GM18520 (cell line): ENCODE data around the gene RAB24.
"Not testable (repeated sequence)": the region's sequence is repeated elsewhere in the genome, so short reads cannot be mapped to it uniquely, and the experiment has no call there.

Source experiments
- ATAC-seq: cut with Tn5 transposase; IDR thresholded peaks from one replicate; pipeline ENCODE4 v1.9.1; 2021; ENCODE audit not compliant: unreplicated experiment

Gene RAB24

DNA sequence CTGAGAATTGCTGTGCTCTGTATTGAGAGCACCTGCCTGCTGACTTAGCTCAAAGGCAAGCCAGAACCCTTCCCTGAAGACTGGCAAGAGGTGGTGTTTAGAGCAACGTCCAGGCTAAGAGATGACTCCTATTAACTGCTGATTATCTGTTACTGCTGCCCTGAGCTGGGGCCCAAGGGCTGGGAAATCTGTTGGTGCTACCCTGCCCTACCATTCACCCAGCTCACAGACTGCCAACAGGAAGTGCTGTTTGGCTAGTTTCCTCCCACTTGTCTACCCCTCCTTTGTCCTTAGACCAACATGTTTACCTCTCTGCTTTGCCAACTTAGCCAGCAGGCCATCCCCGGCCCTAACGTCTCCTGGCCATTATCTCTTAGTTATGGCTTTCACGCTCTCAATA is 6.9 kb downstream of the RAB24 start:
- ATAC-seq = no peak

DNA sequence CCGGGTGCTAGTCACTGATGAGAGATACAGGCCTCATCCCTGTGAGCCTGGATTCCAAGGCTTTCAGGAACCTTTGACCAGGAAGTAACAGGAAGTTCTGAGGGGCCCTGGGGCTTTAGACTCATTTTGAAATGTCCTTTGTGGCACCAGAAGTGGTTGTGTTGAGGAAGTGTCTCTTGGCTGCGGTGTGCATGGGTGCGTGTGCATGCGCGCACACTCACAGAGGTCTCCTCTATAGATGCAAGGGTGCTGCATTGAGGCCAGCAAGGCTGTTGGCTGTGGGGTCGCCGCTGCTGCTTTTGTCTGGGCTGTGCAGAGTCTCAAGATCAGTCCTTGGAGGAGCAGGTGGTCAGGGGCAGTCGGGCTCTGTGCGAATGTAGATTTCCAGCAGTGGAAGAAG is 7.6 kb downstream of the RAB24 start:
- ATAC-seq = no peak

DNA sequence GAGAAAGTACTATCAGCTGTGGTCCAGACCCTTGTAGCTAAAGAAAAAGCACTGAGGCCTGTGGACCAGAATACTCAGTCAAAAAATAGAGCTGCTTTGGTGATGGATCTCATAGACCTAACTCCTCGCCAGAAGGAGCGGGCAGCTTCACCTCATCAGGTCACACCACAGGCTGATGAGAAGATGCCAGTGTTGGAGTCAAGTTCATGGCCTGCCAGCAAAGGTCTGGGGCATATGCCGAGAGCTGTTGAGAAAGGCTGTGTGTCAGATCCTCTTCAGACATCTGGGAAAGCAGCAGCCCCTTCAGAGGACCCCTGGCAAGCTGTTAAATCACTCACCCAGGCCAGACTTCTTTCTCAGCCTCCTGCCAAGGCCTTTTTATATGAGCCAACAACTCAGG is 8.9 kb downstream of the RAB24 start:
- no peak for ATAC-seq

DNA sequence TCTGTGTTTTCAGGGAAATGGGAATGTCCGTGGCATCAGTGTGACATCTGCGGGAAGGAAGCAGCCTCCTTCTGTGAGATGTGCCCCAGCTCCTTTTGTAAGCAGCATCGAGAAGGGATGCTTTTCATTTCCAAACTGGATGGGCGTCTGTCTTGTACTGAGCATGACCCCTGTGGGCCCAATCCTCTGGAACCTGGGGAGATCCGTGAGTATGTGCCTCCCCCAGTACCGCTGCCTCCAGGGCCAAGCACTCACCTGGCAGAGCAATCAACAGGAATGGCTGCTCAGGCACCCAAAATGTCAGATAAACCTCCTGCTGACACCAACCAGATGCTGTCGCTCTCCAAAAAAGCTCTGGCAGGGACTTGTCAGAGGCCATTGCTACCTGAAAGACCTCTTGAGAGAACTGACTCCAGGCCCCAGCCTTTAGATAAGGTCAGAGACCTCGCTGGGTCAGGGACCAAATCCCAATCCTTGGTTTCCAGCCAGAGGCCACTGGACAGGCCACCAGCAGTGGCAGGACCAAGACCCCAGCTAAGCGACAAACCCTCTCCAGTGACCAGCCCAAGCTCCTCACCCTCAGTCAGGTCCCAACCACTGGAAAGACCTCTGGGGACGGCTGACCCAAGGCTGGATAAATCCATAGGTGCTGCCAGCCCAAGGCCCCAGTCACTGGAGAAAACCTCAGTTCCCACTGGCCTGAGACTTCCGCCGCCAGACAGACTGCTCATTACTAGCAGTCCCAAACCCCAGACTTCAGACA is 9.5 kb downstream of the RAB24 start:
- no peak for ATAC-seq

DNA sequence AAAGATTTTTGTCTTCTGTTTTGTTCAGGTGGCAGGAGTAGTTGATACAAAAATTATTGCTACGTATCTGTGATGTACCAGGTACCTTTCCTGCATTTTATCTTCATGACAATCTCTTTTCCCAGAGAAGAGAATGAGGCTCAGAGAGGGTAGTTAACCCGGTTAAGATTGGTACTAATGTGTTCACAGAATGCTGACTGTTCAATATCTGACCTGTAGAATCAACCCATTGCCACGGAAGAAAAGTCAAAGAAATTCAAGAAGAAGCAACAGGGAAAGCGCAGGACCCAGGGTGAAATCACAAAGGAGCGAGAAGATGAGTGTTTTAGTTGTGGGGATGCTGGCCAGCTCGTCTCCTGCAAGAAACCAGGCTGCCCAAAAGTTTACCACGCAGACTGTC is 11.8 kb downstream of the RAB24 start:
- ATAC-seq = no peak

DNA sequence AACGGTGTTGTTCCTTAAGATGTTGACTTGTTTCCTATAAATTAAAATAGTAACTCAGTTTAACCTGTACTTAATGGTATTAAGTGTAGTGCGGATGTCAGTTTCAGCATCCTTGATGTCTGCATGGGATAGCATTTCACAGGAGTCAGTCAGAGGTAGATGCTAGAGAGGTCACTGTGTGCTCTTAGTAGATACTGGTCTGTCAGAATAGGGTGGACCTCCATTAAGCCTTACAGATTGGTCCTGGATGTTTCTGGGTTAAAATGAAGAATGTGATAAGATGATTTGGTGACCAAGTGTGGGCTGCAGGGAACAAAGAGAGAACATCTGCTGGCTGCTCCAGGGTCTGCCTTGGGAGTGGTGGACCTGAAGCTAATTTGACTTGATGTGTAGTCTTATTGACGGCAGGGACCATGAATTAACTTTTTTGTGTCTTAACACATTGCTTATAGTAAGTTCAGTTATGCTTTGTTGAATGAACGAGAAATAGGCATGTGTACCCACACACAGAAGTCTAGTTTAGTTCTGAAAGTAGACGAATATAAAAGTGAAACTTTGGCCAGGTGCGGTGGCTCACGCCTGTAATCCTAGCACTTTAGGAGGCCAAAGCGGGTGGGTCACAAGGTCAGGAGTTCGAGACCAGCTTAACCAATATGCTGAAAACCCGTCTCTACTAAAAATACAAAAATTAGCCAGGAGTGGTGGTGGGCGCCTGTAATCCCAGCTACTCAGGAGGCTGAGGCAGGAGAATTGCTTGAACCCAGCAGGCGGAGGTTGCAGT is 12.5 kb downstream of the RAB24 start:
- ATAC-seq = no peak

DNA sequence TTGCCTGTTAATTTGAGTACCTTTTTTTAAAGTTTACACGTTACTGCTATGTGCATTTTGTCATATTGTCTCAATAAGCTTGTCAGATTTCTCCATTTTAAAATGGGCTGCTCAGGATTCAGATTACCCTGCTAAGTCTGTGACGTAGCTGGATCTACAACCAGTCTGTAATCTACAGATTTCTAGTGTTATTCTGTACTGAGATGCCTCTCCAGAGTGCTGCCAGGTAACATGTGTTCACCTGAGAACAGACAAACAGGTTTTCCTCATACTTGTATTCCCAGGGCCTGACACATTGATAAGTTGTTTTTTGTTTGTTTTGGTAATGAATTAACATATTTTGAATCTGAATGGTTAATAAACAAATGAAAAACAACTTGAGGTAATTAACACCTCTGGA is 15.3 kb downstream of the RAB24 start:
- no peak for ATAC-seq

DNA sequence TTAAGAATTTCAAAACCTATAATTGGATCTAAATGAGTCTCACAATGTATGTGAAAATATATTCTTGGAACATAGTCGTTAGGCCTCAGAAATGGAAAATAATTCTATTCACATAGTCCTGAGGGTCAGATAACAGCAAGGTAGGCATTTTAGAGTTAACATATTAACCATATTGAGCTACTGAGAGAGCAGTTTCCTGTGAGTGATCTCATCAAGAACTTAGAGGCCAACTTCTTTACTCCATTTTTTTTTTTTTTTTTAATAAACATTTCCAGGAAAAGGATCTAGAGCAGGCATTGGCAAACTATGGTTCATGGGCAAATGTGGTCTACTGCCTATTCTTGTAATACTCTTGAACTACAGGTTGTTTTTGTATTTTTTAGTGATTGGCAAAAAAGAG is 26.6 kb downstream of the RAB24 start:
- no peak for ATAC-seq

DNA sequence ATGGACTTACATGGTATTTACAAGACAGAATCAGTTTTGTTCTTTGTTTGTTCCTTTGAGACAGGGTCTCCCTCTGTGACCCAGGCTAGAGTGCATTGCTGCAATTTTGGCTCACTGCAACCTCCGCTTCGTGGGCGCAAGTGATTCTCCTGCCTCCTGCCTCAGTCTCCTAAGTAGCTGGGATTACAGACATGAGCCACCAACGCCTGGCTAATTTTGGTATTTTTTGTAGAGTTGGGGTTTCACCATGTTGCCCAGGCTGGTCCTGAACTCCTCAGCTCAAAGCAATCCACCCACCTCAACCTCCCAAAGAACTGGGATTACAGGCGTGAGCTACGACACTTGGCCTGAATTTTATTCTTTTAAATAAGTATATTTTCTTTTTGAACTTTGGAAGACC is 27.6 kb downstream of the RAB24 start:
- no peak for ATAC-seq

DNA sequence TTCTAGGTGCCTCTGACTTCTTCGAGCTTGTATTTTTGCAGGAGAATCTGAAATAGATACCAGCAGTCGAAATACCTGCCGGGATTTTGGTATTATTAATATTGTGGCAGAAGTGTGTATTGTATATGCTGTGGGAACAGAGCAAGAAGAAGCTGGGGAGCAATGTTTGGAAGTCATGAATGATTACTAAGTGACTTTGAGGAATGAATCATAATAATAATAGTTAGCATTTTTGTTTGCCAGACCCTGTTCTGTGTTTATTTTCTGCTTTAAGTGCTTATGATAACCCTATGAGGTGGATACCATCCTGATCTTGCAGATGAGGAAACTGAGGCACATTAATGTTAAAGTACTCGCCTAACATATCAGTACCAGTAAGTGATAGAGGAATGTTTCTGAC is 32.4 kb downstream of the RAB24 start:
- no peak for ATAC-seq

DNA sequence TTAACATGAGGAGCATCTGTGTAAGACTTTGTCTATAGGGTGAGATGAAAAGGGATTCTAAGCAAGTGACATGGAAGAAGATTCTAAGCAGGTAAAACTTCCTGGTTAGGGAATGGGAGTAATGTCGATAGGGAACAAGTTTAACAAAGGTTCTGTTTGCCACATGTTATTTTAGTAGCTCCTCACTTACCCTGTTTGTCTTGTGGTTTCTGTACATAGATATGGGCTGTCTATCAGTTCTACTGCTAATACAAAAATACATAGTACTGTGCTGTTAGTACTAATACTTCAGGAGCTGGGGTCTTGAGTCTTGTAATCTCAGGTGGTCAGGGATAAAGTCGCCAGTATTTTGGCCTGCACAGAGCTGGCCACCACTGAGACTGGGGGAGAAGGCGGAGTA is 32.9 kb downstream of the RAB24 start:
- no peak for ATAC-seq

DNA sequence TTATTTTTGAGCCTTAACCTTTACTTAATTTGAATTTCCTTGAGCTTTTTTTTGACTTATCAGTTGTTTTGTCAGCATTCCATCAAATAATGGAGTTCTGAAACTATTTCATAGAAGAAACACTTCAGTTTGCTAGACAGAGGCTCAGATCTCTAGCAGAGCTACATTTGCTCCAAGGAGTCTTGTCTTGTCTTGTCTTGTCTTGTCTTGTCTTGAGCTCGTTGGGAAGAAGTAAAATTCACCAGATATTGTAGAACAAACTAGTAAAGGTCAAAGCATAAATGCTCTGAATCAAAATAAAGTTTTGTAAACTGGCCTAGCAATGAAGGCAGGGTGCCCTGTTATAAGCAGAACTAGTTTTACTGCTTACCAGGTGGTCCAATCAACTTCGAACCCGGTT is 33.5 kb downstream of the RAB24 start:
- ATAC-seq = no peak

DNA sequence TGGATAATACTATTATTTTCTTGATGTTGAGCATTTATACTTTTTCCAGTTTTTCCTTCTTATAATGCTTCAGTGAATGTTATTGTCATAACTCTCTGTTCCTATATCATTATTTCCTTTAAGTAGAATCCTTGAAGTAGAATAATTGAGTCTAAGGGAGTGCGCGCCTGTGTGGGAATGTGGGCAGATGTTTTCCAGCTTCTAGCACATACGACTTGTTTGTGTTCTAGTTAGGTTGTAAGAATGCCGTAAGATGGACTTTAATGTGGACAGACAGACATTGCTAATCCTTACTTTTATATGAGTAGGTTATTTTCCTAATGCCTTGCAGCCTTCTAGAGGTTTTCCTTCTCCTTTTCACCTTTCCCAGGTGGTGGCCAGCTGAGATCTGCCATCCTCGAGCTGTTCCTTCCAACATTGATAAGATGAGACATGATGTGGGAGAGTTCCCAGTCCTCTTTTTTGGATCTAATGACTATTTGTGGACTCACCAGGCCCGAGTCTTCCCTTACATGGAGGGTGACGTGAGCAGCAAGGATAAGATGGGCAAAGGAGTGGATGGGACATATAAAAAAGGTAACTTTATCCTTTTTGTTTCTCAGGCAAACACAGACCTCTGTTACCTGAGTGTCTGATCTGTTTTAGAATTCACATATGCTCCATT is 34.2 kb downstream of the RAB24 start:
- ATAC-seq = no peak

DNA sequence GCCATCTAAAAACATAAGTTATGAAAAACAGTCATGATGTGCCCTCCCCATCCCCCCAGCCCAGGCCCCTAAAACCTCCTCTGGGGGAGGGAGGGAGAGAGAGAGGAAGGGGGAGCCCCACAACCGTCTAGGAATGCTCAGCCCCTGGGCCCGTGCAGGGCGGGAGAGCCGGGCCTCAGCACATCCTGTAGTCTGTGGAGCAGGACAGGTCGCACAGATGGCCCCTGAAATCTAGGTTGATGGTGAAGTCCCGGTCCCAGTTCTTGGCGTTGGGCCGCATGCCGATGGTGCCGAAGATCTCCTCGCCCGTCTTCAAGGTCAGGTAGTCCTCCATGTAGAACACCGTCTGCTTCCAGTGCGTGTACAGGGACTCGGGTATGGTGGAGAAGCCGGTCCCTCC is 38.1 kb downstream of the RAB24 start:
- ATAC-seq = no peak

DNA sequence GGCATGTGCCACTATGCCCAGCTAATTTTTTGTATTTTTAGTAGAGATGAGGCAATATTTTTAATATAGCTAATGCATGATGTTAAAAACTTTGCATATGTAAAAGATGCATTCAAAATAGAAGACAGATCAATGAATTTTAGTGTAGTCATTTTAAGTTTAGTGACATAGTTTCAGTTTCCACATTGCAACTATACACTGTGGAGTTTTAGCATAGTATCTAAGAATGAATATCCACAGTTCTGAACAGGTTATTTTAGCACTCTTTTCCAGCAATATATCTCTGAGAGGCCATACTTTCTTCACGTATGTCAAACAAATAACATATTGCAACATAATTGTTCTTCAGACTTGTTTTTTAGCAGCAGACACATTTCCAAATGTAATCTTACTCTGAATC is 39.3 kb downstream of the RAB24 start:
- no peak for ATAC-seq

DNA sequence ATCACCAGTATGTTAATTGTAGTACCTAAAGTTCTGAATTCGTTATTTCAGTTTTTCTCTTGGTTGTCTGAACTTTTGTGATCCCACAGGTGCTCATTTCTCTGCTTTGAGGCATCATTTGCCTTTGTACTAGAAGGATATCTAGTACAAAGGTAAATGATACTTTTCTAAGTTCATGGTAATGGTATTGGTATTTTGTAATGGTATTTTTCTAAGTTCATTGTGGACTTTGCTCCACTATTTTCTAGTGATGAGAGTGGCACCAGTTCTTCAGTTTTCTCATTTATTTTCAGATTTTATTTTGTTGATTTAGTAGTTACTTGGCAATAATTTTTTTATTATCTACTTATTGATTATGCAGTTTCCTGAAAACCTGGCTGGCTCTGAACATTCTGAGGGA is 42.0 kb downstream of the RAB24 start:
- ATAC-seq = no peak

DNA sequence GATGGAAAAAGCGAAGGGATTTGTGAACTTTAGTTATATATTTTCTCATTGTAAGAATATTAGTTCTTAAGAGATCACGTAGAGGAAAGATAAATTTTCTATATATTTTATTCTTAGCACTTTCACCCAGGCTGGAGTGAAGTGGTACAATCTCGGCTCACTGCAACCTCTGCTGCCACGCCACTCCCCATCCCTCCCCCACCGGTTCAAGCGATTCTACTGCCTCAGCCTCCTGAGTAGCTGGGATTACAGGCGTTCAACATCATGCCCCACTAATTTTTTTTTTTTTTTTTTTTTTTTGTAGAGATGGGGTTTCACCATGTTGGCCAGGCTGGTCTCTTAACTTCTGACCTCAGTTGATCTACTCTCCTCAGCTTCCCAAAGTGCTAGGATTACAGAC is 42.6 kb downstream of the RAB24 start:
- ATAC-seq = no peak

DNA sequence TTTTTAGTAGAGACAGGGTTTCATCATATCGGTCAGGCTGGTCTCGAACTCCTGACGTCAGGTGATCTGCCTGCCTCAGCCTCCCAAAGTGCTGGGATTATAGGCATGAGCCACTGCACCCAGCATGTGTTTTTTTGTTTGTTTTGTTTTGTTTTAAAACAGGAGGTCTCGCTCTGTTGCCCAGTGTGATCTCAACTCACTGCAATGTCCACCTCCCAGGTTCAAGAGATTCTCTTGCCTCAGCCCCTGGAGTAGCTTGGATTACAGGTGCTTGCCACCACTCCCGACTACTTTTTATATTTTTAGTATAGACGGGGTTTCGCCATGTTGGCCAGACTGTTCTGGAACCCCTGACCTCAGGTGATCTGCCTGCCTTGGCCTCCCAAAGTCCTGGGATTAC is 44.8 kb downstream of the RAB24 start:
- ATAC-seq = not testable (repeated sequence)

DNA sequence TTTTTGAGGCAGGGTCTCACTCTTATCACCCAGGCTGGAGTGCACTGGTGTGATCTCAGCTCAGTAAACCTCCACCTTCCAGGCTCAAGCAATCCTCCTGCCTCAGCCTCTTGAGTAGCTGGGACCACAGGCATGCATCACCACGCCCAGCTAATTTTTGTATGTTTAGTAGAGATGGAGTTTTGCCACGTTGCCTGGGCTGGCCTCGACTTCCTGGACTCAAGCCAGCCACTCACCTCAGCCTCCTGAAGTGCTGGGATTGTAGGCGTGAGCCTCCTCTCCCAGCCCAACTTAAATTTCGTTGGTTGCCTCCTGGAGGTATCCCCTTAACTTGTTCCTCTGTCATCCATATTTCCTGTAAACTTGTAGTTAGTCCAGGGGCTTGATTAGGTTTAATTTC is 47.2 kb downstream of the RAB24 start:
- no peak for ATAC-seq

DNA sequence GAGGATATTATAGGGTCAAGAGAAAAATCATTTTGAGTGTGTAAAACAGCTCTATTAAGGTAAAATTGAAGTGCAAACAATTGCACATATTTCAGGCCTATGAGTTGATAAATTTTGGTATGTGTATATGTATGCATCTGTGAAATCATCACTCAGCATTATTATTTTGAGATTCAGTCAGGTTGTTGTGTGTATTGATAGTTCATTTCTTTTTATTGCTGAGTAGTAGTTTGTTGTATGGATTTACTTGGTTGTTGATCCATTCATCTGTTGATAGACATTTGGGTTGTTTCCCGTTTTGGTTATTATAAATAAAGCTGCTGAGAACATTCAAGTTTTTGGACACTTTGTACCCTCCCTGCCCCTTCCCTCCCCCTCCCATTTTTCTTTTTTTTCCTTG is 50.3 kb downstream of the RAB24 start:
- ATAC-seq = no peak
